NCI-H146 treated with DMSO at 0.1 percent for 48 hours (cell line): ENCODE data around the gene CDKAL1.
A peak's percentile ranks its signal among the peaks of the same experiment; 100 is the strongest.

Experiments used
- DNase-seq: peaks from one replicate; lab custom pipeline; 2025; ENCODE audit not compliant: unreplicated experiment; lab: John Stamatoyannopoulos, UW

Gene CDKAL1

GRCh38 chr6:21121636-21122136, 587.4 kb downstream of the CDKAL1 start:
- no peak for DNase-seq

GRCh38 chr6:21123507-21124436, 589.5 kb downstream of the CDKAL1 start:
- no peak for DNase-seq

DNA sequence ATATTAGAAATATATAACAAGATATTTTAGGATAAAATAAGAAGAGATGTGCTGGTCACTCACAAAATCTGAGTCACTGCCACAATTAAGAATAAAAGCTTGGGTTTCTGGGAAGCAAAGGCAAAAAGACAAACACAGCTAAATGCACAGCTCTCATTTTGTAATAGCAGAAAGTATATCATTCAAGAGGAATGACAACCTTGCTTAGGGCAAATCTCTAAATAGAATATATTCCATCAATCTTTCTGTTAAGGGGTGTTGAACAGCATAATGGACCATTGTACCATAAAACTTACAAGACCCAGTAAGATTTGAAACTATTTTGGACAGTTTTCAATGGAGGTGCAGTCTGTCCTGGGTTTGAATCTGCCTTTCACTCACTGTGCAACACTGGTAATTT, 594.3 kb downstream of the CDKAL1 start:
- no peak for DNase-seq

- DNase-seq = no peak
These were observed 597.1 kb downstream of the CDKAL1 start for GRCh38 chr6:21131406-21131805.

- no peak for DNase-seq
These were observed 598.2 kb downstream of the CDKAL1 start for GRCh38 chr6:21132446-21132845.

GRCh38 chr6:21132856-21133838, 598.9 kb downstream of the CDKAL1 start:
- peak; percentile 57 for DNase-seq

GRCh38 chr6:21133901-21134300, 599.6 kb downstream of the CDKAL1 start:
- DNase-seq = no peak

- DNase-seq = no peak
These were observed 600.1 kb downstream of the CDKAL1 start for GRCh38 chr6:21134356-21134755.

DNA sequence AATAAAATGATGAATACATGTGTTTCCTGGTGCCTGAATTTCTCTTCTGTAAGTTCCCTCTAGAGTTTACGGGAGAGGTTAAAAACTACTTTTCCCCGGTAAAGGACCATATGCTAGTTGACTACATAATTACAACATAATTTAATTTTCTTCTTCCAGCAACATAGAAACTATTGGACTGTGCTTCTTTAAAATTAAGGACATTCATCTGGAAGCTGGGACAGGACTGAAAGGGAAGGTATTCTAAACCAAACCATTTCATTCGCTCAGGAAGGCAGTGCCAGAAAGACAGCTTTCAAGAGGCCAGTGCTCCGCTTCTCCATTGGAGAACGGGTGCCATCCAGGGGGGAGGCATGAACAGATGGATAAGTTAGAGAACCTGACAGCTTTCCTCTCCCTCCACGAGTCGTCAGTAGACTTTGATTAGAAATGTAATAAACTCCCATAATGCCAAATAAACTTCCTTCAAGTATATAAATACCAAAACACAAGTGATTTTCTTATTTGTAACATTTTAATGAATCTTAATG, 601.3 kb downstream of the CDKAL1 start:
- DNase-seq = no peak

GRCh38 chr6:21137700-21138335, 603.6 kb downstream of the CDKAL1 start:
- DNase-seq = no peak

- no peak for DNase-seq
These were observed 604.2 kb downstream of the CDKAL1 start for GRCh38 chr6:21138336-21139069.

- no peak for DNase-seq
These were observed 606.7 kb downstream of the CDKAL1 start for GRCh38 chr6:21140966-21141365.

DNA sequence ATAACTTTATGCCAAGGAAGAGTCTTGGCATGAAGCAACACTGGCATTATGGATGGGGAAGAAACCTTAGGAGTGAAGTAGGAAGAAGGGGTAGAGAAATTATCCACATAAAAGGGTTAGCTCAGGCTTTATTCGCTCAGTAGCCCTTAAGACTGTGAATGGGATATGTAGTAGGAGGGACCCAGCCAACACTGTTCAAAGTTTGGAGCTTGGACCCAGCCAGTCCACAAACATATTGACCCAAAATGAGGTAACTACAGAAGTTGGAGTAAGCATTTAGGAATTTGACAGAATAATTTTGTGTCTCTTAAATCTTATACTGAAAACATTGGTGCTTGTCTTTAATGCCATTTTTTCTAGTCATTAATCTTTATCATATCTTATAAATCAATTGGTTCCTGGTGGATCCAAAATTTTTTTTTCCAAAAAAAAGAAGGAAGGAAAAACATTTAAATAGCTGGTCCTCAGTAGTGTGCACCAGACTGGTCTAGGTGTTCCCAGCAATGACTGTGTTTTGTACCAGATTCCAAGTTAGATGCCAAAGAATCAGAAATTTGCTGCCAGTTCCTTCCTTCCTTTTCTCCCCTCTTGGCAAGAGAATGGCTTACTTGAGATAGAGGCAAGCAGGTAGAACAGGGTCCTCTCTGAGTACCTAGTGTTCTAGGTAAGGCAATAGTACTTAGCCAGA, 607.5 kb downstream of the CDKAL1 start:
- DNase-seq = no peak

GRCh38 chr6:21142741-21143140, 608.5 kb downstream of the CDKAL1 start:
- DNase-seq = no peak

- DNase-seq = no peak
These were observed 609.4 kb downstream of the CDKAL1 start for GRCh38 chr6:21143645-21144044.

GRCh38 chr6:21144928-21145327, 610.7 kb downstream of the CDKAL1 start:
- no peak for DNase-seq

DNA sequence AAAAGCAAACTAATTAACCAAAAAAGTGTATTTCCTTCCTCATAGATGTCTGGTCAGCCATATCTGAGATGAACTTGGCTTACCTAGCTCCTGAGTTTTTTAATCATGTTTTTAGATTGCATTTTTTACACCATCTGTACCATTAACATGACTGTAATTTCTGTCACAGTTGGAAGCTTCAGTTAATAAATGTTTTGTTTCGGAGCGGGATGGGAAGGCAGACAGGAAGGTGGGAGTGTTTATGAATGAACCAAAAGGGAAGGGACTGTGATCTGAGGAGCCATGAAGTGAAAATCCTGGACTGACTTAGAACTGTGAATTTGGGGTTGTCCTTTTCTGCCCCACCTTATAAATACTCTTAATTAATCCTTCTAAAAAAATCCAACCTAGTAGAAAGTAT, 613.7 kb downstream of the CDKAL1 start:
- peak; percentile 58 for DNase-seq

DNA sequence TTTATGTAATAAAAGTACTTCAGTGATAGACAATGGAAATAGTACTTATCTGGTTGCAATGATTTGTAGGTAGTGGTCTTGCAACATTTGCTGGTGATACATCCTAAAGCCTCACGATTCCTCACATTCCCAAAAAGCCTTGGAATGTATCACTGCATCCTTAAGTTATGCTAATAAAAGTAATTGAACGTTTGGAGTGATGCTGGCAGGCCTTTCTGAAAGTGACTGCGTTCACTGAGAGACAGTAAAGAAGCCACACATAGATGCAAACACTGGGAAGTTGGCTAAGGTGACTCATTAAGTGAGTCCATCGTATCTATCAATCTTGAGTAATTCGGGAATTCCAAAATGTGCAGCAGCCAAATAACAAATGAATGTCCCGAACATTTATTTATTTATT, 615.2 kb downstream of the CDKAL1 start:
- no peak for DNase-seq

DNA sequence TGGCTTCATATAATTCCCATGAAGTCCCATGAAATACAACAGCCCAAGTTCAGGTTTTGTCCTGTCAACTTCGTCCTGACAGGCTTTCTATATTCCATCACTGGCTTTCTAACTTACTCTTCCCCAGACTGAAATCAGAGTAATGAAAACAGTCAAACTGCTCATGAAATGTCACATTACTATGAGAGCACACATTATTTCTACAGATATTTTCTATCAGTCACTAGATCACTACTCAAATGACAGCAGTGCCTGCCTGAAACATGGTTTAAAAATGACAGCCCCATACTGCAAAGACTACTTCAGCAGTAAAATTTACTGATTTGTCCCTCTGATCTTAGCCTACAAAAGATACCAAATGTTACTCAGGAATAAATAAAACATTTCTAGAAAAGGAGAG, 616.4 kb downstream of the CDKAL1 start:
- DNase-seq = no peak
